ENCODE results near the gene ISG20.

The ISG20 gene

GRCh38 chr15:88613074-88613944, 25.5 kb upstream of the ISG20 start:
- no peak for DNase-seq (ENCODE audit: low spot score)
- TF ChIP-seq, protein P1, sequence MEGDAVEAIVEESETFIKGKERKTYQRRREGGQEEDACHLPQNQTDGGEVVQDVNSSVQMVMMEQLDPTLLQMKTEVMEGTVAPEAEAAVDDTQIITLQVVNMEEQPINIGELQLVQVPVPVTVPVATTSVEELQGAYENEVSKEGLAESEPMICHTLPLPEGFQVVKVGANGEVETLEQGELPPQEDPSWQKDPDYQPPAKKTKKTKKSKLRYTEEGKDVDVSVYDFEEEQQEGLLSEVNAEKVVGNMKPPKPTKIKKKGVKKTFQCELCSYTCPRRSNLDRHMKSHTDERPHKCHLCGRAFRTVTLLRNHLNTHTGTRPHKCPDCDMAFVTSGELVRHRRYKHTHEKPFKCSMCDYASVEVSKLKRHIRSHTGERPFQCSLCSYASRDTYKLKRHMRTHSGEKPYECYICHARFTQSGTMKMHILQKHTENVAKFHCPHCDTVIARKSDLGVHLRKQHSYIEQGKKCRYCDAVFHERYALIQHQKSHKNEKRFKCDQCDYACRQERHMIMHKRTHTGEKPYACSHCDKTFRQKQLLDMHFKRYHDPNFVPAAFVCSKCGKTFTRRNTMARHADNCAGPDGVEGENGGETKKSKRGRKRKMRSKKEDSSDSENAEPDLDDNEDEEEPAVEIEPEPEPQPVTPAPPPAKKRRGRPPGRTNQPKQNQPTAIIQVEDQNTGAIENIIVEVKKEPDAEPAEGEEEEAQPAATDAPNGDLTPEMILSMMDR (IDR thresholded peaks at IDR 0.05; ENCODE audit: extremely low read depth, missing control alignments) = no peak

DNA sequence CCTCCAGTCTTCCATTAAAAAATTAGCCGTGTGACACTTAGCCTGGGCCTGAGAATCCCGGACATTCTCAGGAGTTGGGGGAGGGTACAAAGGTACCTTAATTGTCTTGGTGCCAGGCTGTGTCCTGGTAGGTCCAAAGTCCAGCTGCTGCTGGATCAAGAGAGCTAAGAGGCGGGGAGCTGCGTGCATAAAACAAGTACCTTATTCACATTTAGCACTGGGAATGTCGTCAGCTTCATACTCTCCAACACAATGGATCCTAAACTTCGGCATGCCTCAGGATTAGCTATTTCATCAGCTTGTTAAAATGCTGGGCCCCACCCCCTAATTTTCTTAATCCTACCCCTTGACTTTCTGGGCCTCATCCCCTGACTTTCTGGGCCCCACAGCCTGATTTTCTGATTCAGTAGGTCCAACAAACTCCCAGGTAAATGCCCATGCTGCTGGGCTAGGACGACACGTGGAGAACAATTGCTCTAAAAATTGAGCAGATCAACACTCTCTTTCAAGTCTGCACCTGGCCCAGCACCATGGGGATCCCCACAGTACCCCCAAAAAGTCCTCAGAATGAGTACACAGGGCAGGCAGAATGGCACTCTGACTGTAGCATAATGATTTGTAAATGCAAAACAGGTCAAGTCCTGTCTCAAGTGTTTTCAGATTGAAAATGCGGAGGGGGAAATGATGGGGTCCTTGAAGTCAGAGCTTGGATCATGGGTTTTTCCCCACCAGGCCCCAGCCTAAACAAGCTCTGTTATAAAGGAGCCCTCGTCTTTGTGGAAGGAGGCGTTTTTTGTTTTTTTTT, 23.3 kb upstream of the ISG20 start:
- TF ChIP-seq, protein P1 (IDR thresholded peaks at IDR 0.05; ENCODE audit: extremely low read depth, missing control alignments) = no peak
- peak; percentile 66 for DNase-seq (ENCODE audit: low spot score)

DNA sequence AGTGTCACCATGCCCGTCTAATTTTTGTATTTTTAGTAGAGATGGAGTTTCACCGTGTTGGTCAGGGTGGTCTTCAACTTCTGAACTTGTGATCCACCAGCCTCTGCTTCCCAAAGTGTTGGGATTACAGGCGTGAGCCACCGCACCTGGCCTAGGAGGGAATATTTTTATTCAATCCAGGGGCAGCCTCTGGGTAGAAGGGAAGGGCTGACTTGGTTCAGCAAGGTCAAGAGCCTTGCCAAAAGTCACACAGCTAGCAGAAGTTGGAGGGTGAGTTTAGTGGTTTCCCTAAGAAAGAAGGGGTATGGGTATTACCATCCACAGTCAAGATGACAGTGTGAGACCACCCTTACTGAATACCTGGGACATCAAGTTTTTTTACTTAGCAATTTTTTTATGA, 22.6 kb upstream of the ISG20 start:
- TF ChIP-seq, protein P1 (IDR thresholded peaks at IDR 0.05; ENCODE audit: extremely low read depth, missing control alignments) = no peak
- DNase-seq (ENCODE audit: low spot score) = no peak

GRCh38 chr15:88617031-88617722, 21.6 kb upstream of the ISG20 start:
- DNase-seq (ENCODE audit: low spot score) = no peak
- TF ChIP-seq, protein P1 (IDR thresholded peaks at IDR 0.05; ENCODE audit: extremely low read depth, missing control alignments) = no peak

GRCh38 chr15:88617790-88618189, 21.0 kb upstream of the ISG20 start:
- DNase-seq (ENCODE audit: low spot score) = no peak
- TF ChIP-seq, protein P1 (IDR thresholded peaks at IDR 0.05; ENCODE audit: extremely low read depth, missing control alignments) = no peak

- TF ChIP-seq, protein P1 (IDR thresholded peaks at IDR 0.05; ENCODE audit: extremely low read depth, missing control alignments) = no peak
- no peak for DNase-seq (ENCODE audit: low spot score)
These were observed 20.1 kb upstream of the ISG20 start for GRCh38 chr15:88618686-88619085.
